ENCODE measurements around the gene CAMKMT. TPM values are rescaled to one million over a fixed set of nuclear protein-coding genes. Genes with fewer than 3 reads are reported as not detected.

The CAMKMT gene
- polyA plus RNA-seq, 3 donors from 2014 or later: 11.7 to 19.5 (median 12.4) TPM

GRCh38 chr2:44785433-44785832 is 423.7 kb downstream of the CAMKMT start:
- H3K27me3 Mint-ChIP-seq (ENCODE audit: low read depth in 3 of 3): peaks cover 4 to 8% (median 6%) of the 10 kb centered on the region in 3 donors
- no peak overlapping the region for H3K4me3 Mint-ChIP-seq
- no peak for DNase-seq
- no peaks in the 10 kb centered on the region for H3K9me3 Mint-ChIP-seq
- H3K4me1 Mint-ChIP-seq: no peaks in the 10 kb centered on the region
- peaks cover 0 to 3% (median 3%) of the 10 kb centered on the region in 3 donors for H3K36me3 Mint-ChIP-seq
- H3K27ac Mint-ChIP-seq: no peak overlapping the region

- Mint-ChIP-seq H3K4me3 (no peak overlapping the region), H3K4me1 (no peaks in the 10 kb centered on the region), H3K36me3 (peaks cover 0 to 3% (median 3%) of the 10 kb centered on the region in 3 donors), H3K27ac (no peak overlapping the region), H3K27me3 (ENCODE audit: low read depth in 3 of 3) (peaks cover 4 to 8% (median 8%) of the 10 kb centered on the region in 3 donors), H3K9me3 (peaks cover 0 to 2% (median 0%) of the 10 kb centered on the region in 6 donors)
- DNase-seq: no peak
Measured at GRCh38 chr2:44786045-44786816, 424.5 kb downstream of the CAMKMT start.

GRCh38 chr2:44786817-44787214 is 425.1 kb downstream of the CAMKMT start:
- H3K4me3 Mint-ChIP-seq: no peak overlapping the region
- DNase-seq: no peak
- peaks cover 0 to 3% (median 0%) of the 10 kb centered on the region in 3 donors for H3K36me3 Mint-ChIP-seq
- no peak overlapping the region for H3K27ac Mint-ChIP-seq
- peaks cover 4 to 8% (median 6%) of the 10 kb centered on the region in 3 donors for H3K27me3 Mint-ChIP-seq (ENCODE audit: low read depth in 3 of 3)
- no peaks in the 10 kb centered on the region for H3K4me1 Mint-ChIP-seq
- H3K9me3 Mint-ChIP-seq: peaks cover 0 to 2% (median 0%) of the 10 kb centered on the region in 6 donors

DNA sequence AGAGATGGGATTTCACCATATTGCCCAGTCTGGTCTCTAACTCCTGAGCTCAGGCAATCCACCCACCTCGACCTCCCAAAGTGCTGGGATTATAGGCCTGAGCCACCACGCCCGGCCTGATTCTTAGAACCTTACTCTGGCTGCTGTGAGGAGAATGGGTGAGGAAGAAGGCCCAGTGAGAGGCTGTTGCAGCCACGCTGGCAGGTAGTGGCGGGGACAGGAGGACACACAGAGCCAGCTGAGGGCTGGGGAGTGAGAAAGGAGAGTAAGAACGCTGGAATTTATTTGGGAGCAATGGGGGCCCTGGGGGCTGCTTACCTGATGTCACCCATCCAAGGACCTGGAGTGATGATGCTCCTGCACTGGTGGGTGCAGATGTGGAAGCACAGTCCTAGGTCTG is 425.9 kb downstream of the CAMKMT start:
- DNase-seq: no peak

GRCh38 chr2:44789446-44789845 is 427.7 kb downstream of the CAMKMT start:
- Mint-ChIP-seq H3K27ac (no peak overlapping the region), H3K4me1 (no peaks in the 10 kb centered on the region), H3K9me3 (peaks cover 0 to 4% (median 0%) of the 10 kb centered on the region in 6 donors), H3K4me3 (no peak overlapping the region), H3K36me3 (no peaks in the 10 kb centered on the region), H3K27me3 (ENCODE audit: low read depth in 3 of 3) (peaks cover 9 to 10% (median 10%) of the 10 kb centered on the region in 3 donors)
- DNase-seq: no peak

More for the DNA sequence above, 425.9 kb downstream of the CAMKMT start:
- peaks cover 0 to 4% (median 0%) of the 10 kb centered on the region in 6 donors for H3K9me3 Mint-ChIP-seq
- no peak overlapping the region for H3K4me3 Mint-ChIP-seq
- H3K27ac Mint-ChIP-seq: no peak overlapping the region
- peaks cover 0 to 3% (median 0%) of the 10 kb centered on the region in 3 donors for H3K36me3 Mint-ChIP-seq
- H3K27me3 Mint-ChIP-seq (ENCODE audit: low read depth in 3 of 3): peaks cover 5 to 8% (median 6%) of the 10 kb centered on the region in 3 donors
- no peaks in the 10 kb centered on the region for H3K4me1 Mint-ChIP-seq

DNA sequence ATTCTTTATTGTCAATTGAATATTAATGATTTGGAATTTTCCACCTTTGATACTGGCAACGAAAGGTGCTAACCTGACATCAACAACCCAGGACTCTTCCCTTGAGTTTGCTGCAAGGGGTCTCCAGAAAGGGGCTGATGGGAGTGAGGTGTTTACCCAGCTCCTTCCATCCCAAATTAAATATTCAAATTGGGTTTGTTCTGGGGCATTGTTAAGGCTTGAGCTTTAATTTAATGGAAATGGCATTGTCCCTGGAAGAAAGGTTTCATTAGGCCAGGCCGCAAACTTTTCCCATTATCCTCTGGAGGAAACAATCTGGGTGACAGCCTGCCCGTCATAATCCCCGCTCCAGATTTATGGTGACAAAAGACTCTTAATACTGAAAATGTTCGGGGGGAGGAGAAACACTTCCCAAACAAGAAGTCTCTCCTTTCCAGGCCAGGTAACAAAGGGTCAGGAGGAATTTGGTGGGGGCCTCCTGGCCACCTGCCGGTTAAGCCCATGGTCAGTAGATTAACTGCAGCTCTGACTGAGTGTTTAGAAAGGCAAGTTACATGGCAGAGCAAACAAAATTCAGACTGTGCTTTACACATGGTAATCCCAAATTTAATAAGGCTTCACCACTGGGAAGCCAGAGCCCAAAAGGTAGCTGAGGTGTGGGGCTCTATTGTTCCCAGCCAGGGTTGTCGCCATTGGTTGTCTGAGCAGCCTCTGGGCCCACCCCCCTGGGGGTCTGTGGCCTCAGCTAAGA is 428.4 kb downstream of the CAMKMT start:
- Mint-ChIP-seq H3K9me3 (peaks cover 0 to 7% (median under 1%) of the 10 kb centered on the region in 6 donors), H3K27ac (no peak overlapping the region), H3K4me1 (no peaks in the 10 kb centered on the region), H3K36me3 (no peaks in the 10 kb centered on the region), H3K27me3 (ENCODE audit: low read depth in 3 of 3) (peaks cover 7 to 10% (median 10%) of the 10 kb centered on the region in 3 donors), H3K4me3 (no peak overlapping the region)
- DNase-seq: no peak

DNA sequence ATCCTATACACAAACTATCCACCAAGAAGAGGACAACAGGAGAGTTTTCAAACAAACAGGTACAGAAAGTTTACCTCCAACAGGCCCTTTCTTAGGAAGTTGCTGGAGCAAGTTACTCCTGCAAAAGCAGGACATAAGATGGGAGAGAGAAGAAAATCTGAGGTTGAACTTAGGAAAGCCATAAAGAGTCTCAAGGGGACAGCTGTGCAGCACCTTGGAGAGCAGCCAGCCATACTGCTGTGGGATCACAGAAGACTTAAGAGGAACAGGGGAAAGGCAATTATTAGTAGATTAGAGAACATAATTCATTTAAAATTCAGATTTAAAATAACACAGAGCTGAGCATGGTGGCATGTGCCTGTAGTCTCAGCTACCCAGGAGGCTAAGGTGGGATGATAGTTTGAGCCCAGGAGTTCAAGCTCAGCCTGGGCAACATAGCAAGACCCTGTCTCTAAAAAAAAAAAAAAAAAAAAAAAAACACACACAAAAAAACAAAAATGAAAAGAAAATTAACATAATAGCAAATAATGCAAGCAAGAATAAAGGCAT is 431.6 kb downstream of the CAMKMT start:
- peaks cover 0 to 7% (median under 1%) of the 10 kb centered on the region in 6 donors for H3K9me3 Mint-ChIP-seq
- no peaks in the 10 kb centered on the region for H3K36me3 Mint-ChIP-seq
- peaks cover 7 to 18% (median 11%) of the 10 kb centered on the region in 3 donors for H3K27me3 Mint-ChIP-seq (ENCODE audit: low read depth in 3 of 3)
- no peak for DNase-seq
- no peak overlapping the region for H3K27ac Mint-ChIP-seq
- no peaks in the 10 kb centered on the region for H3K4me1 Mint-ChIP-seq
- H3K4me3 Mint-ChIP-seq: no peak overlapping the region

GRCh38 chr2:44796771-44797170 is 435.0 kb downstream of the CAMKMT start:
- DNase-seq: no peak
- Mint-ChIP-seq H3K27me3 (ENCODE audit: low read depth in 3 of 3) (peaks cover 12 to 34% (median 14%) of the 10 kb centered on the region in 3 donors), H3K27ac (no peak overlapping the region), H3K9me3 (peaks cover 0 to 7% (median 0%) of the 10 kb centered on the region in 6 donors), H3K4me1 (no peaks in the 10 kb centered on the region), H3K36me3 (no peaks in the 10 kb centered on the region), H3K4me3 (no peak overlapping the region)

DNA sequence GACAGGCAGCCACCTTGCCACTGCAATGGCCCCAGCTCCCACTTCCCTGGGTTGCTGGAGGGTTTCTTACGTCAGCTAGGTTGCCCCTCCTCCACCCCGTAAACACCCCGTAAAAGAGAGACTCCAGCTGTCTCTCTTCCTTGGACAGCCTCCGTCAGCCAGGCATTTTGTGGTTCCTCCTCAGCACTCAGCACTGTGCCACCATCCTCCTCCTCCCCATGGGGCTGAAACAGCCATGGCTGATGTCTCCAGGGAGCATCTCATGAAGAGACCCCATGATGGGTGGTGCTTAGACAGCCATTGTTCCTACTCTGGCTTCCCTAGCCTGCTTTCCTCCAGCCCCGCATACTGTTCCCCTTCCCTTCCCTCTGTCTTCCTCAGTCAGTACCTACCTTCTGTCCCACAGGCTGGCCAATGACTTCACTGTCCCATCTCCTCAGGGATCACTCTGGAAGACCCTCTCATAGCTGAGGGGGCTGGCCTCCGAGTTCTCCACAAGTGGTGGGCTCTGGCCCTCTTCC is 436.5 kb downstream of the CAMKMT start:
- no peak for DNase-seq
- peaks cover 13 to 39% (median 20%) of the 10 kb centered on the region in 3 donors for H3K27me3 Mint-ChIP-seq (ENCODE audit: low read depth in 3 of 3)
- H3K9me3 Mint-ChIP-seq: peaks cover 0 to 6% (median 0%) of the 10 kb centered on the region in 6 donors
- H3K27ac Mint-ChIP-seq: no peak overlapping the region
- H3K4me1 Mint-ChIP-seq: peaks cover 0 to 1% of the 10 kb centered on the region in 2 donors
- H3K4me3 Mint-ChIP-seq: no peak overlapping the region
- no peaks in the 10 kb centered on the region for H3K36me3 Mint-ChIP-seq

DNA sequence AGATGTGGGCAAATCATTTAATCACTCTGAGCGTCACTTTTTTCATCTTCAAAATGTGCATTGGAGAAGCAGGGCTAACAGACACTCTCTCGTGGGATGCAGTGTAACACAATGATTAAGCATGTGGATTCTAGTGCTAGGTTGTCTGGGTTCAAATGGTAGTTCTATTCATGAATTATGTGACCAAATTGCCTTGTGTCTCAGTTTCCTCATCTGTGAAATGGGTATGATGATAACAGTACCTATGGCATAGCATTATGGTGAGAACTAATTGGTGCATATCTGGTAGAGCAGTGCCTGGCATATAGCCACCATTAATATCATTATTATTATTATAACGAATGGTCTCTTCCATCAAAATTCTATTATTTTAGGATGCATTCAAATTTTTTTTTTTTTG is 437.4 kb downstream of the CAMKMT start:
- H3K27me3 Mint-ChIP-seq (ENCODE audit: low read depth in 3 of 3): peaks cover 13 to 43% (median 19%) of the 10 kb centered on the region in 3 donors
- H3K4me1 Mint-ChIP-seq: peaks cover 0 to 1% of the 10 kb centered on the region in 2 donors
- H3K9me3 Mint-ChIP-seq: peaks cover 0 to 6% (median 0%) of the 10 kb centered on the region in 6 donors
- H3K36me3 Mint-ChIP-seq: no peaks in the 10 kb centered on the region
- DNase-seq: no peak
- no peak overlapping the region for H3K27ac Mint-ChIP-seq
- no peak overlapping the region for H3K4me3 Mint-ChIP-seq

DNA sequence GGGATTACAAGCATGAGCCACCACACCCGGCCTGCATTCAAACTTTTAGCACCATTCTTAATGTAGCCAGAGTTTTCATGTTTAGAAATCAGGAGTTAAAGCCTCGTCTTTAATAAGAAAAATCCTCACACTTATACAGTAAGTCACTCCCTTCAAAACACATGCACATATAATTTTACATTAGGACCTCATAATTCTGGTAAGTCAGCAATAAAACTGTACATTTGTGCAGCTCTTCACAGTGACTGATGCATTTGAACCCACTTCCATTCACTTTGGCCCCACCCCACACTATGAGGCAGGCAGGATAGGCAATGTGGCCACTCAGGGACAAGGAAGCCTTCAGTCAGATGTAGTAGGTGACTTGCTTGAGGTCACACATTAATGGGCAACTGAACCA is 438.0 kb downstream of the CAMKMT start:
- peaks cover 0 to 7% (median 0%) of the 10 kb centered on the region in 6 donors for H3K9me3 Mint-ChIP-seq
- H3K36me3 Mint-ChIP-seq: no peaks in the 10 kb centered on the region
- peaks cover 0 to 1% of the 10 kb centered on the region in 2 donors for H3K4me1 Mint-ChIP-seq
- no peak overlapping the region for H3K27ac Mint-ChIP-seq
- H3K27me3 Mint-ChIP-seq (ENCODE audit: low read depth in 3 of 3): peaks cover 14 to 47% (median 17%) of the 10 kb centered on the region in 3 donors
- no peak overlapping the region for H3K4me3 Mint-ChIP-seq
- DNase-seq: no peak

DNA sequence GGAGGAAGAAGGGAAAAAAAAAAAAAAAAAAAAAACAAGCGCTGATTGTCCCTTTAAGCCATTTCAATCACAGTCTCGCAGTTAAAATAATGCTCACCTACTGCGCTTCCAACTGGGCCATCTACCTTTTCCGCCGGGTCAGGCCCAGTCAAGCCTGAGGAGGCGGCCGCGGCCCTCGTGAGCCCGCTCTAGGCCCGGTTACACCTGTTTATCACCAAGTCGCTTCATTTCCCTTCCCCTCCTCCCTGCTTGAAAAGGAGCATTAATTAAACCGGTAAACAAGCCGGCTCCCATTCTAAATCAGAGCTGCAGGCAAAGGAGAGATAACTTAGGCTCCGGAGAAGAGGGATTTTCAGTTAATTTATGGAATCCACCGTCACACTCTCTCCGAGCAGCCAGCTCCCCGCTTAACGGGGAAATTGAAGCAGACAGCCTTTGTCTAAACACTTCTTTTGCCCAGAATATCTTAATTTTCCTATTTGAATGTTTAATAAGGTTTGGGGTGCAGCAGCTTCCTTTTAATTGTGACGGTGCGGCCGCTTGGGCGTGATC is 439.6 kb downstream of the CAMKMT start:
- Mint-ChIP-seq H3K27ac (no peak overlapping the region), H3K4me3 (no peak overlapping the region), H3K4me1 (peaks cover 0 to 1% of the 10 kb centered on the region in 2 donors), H3K36me3 (peaks cover 0 to 4% (median 0%) of the 10 kb centered on the region in 3 donors), H3K9me3 (peaks cover 0 to 7% (median 0%) of the 10 kb centered on the region in 6 donors), H3K27me3 (ENCODE audit: low read depth in 3 of 3) (peaks cover 20 to 54% (median 22%) of the 10 kb centered on the region in 3 donors)
- no peak for DNase-seq
